ENCODE data around the gene OPN1SW. TPM values are rescaled to one million over a fixed set of nuclear protein-coding genes. Genes with fewer than 3 reads are reported as not detected.
A peak's percentile ranks its signal among the peaks of the same experiment; 100 is the strongest.

Gene OPN1SW
- total RNA-seq, 1 donor from 2014 or later: not detected

DNA sequence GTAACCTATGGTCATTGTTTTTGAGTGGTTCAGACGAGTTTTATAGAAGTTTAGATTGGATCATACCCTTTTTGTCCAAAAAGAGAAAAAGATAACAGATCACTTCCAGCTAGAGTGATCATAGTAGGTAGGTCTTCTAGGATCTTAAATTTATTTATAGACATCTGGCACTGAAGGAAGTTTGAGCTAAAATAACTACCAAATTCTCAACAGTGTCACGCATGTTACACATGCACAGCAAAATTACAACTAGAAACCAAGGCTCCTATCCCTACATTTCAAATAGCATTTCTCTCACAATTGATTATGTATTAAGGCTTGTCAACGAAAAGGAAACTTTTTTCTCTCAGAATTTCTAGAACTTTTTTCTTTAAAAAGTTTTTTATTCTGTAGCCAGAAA lies 34.1 kb downstream of the OPN1SW start:
- Mint-ChIP-seq H3K4me3 (ENCODE audit: unreplicated experiment) (no peak overlapping the region), H3K36me3 (ENCODE audit: unreplicated experiment) (no peaks in the 10 kb centered on the region)
- TF ChIP-seq, protein P1, sequence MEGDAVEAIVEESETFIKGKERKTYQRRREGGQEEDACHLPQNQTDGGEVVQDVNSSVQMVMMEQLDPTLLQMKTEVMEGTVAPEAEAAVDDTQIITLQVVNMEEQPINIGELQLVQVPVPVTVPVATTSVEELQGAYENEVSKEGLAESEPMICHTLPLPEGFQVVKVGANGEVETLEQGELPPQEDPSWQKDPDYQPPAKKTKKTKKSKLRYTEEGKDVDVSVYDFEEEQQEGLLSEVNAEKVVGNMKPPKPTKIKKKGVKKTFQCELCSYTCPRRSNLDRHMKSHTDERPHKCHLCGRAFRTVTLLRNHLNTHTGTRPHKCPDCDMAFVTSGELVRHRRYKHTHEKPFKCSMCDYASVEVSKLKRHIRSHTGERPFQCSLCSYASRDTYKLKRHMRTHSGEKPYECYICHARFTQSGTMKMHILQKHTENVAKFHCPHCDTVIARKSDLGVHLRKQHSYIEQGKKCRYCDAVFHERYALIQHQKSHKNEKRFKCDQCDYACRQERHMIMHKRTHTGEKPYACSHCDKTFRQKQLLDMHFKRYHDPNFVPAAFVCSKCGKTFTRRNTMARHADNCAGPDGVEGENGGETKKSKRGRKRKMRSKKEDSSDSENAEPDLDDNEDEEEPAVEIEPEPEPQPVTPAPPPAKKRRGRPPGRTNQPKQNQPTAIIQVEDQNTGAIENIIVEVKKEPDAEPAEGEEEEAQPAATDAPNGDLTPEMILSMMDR (IDR thresholded peaks at IDR 0.05; ENCODE audit: partially characterized antibody, unreplicated experiment): no peak

DNA sequence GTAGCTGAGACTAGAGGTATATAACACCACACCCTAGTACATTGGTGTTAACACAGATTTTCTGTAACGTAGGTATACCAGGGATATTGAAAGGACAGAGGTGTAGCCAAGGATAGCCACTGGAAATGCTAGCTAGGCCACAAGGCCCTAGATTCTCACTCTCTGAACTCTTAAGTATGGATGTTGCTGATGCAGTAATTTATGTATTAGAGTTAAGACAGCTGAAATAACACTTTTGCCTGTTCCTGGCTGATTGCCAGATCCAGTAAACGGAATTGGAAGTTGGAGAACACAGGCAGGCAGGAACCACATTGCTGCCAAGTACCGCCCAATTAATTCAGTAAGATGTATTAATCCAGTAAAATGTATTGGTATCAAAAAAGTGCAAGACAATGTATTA lies 34.6 kb downstream of the OPN1SW start:
- H3K4me3 Mint-ChIP-seq (ENCODE audit: unreplicated experiment): no peak overlapping the region
- TF ChIP-seq, protein P1 (IDR thresholded peaks at IDR 0.05; ENCODE audit: partially characterized antibody, unreplicated experiment): no peak
- peak overlapping the region; percentile 15 for H3K27ac Mint-ChIP-seq (ENCODE audit: unreplicated experiment)
- H3K9me3 Mint-ChIP-seq (ENCODE audit: unreplicated experiment): peaks cover 2% of the 10 kb centered on the region
- H3K27me3 Mint-ChIP-seq (ENCODE audit: unreplicated experiment): no peaks in the 10 kb centered on the region
- no peaks in the 10 kb centered on the region for H3K36me3 Mint-ChIP-seq (ENCODE audit: unreplicated experiment)
- no peak for DNase-seq
- peaks cover 12% of the 10 kb centered on the region for H3K4me1 Mint-ChIP-seq (ENCODE audit: low read depth, unreplicated experiment)

More for the DNA sequence above, 34.1 kb downstream of the OPN1SW start:
- Mint-ChIP-seq H3K9me3 (ENCODE audit: unreplicated experiment) (peaks cover 2% of the 10 kb centered on the region), H3K4me1 (ENCODE audit: low read depth, unreplicated experiment) (peaks cover 12% of the 10 kb centered on the region), H3K27ac (ENCODE audit: unreplicated experiment) (no peak overlapping the region), H3K27me3 (ENCODE audit: unreplicated experiment) (no peaks in the 10 kb centered on the region)
- DNase-seq: no peak

DNA sequence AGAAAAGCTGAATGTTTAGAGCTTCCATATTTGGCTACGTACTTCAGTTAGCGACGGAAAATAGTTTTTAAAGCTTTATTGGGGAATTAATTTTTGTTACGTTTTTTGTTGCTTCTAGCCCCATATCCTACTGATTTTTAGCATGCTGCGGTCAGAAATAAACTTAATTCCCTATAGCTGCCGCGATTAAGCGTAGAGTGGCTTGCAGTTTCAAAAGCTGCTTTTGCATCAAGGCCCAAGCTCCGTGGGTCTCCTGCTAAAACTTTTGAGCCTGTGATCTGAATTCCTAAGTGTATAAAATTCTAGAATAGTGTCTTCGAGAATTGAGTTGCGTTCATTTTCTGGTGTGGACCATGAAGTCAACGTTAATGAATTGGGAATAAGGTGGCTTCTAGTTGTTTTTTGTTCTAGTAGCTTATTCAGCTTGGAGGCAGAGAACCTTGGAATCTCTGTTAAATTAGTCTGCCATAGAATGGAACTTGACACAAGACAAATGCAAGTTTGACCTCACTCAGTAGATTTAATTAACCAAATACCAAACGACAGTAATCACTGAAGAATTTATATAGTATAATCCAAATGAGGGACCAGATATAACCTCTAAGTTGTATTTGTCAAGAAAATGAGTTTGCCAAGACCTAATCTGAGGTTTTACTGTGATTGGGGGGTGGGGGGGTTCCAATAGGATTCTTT lies 35.5 kb downstream of the OPN1SW start:
- Mint-ChIP-seq H3K4me1 (ENCODE audit: low read depth, unreplicated experiment) (peaks cover 15% of the 10 kb centered on the region), H3K27me3 (ENCODE audit: unreplicated experiment) (peaks cover 2% of the 10 kb centered on the region), H3K9me3 (ENCODE audit: unreplicated experiment) (peaks cover 2% of the 10 kb centered on the region), H3K4me3 (ENCODE audit: unreplicated experiment) (peak overlapping the region; percentile 96), H3K27ac (ENCODE audit: unreplicated experiment) (peak overlapping the region; percentile 91), H3K36me3 (ENCODE audit: unreplicated experiment) (no peaks in the 10 kb centered on the region)
- TF ChIP-seq, protein P1 (IDR thresholded peaks at IDR 0.05; ENCODE audit: partially characterized antibody, unreplicated experiment): no peak
- DNase-seq: no peak

DNA sequence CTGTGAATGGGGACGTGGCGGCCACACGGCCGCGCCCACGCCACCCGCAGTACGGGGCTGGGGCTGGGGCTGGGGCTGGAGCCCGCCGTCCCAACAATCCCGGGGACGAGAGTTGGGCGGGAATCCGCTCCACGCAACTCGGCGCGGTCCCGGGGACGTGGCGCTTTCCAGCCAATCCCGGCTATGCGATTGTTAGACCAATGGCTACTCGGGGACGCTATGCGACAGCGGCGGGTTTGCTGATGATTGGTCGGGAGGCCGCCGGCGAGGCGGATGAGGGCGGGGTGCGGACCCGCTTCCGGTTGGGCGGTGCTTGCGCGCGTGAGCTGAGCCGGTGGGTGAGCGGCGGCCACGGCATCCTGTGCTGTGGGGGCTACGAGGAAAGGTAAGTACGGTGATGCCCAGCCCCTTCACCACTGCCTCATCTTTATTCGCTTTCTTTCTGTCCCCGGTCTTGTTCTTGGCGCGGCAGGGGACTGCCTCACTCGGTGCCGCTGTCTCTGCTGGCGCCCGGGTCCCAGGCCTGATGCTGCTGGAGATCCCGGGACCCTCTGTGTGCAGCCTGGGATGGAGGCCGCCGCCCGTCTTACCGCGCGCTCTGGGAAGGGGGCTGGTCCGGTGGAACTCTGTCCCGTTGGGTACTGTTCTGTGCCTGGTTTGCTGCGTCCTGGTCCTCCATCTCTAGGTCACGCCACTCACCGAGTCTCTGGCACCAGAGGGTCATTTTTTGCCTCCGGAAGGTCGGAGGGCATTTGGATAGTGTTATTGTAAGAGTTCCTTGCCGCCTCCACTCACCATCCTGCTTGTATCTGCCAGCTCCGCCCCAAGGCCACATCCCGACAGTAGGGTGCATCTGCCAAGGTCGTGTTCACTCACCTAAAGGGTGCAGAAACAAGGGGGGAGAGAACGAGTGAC lies 36.3 kb downstream of the OPN1SW start, which contains the start of gene CALU:
Gene CALU, plus strand, starts transcription at position 312 of the 915 bp plus-strand sequence. CDS start 9,225 bp downstream, outside the sequence.
- Mint-ChIP-seq H3K4me1 (ENCODE audit: low read depth, unreplicated experiment) (peaks cover 14% of the 10 kb centered on the region), H3K36me3 (ENCODE audit: unreplicated experiment) (no peaks in the 10 kb centered on the region), H3K27ac (ENCODE audit: unreplicated experiment) (peak within 1 kb of the TSS; percentile 91), H3K9me3 (ENCODE audit: unreplicated experiment) (peaks cover 4% of the 10 kb centered on the region), H3K4me3 (ENCODE audit: unreplicated experiment) (peak within 1 kb of the TSS; percentile 96), H3K27me3 (ENCODE audit: unreplicated experiment) (peaks cover 2% of the 10 kb centered on the region)
- peak; percentile 96 for DNase-seq
- TF ChIP-seq, protein P1 (IDR thresholded peaks at IDR 0.05; ENCODE audit: partially characterized antibody, unreplicated experiment): no peak

Data from glutamatergic neuron (in vitro differentiated cells).